ENCODE results near the gene ACTN2. TPM values are rescaled to one million over a fixed set of nuclear protein-coding genes. Genes with fewer than 3 reads are reported as not detected.

ACTN2 gene
- total RNA-seq, 2 experiments from 2014 or later: not detected

- Mint-ChIP-seq H3K36me3 (ENCODE audit: low read depth) (no peaks in the 10 kb centered on the region), H3K4me3 (no peak overlapping the region), H3K27me3 (ENCODE audit: low read depth) (peaks cover 21% of the 10 kb centered on the region), H3K9me3 (ENCODE audit: insufficient read depth) (no peaks in the 10 kb centered on the region), H3K27ac (no peak overlapping the region), H3K4me1 (ENCODE audit: low read depth) (no peaks in the 10 kb centered on the region)
- ChIA-PET CTCF (no interaction called here), POLR2A (no interaction called here)
- ATAC-seq: no peak
- DNase-seq: no peak
Measured at GRCh38 chr1:236700903-236701302, 14.6 kb downstream of the ACTN2 start.

DNA sequence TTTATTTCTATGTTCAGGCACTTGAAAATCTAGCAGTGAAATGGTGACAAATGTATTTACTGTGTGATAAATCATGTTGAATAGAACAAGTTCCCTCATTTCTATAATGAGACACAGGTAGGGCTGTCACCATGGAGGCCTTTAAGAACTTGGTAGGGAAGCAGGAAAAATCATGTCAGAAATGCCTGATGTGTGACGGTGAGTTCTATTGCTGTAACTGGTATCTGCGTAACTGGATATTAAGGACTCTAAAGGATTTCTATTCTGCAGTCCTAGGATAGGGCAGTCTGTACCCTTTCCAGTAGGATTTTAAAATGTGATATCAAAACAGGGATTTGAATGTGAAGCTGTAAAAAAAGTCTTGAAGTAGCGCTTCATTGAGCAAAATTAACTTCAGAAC, 15.5 kb downstream of the ACTN2 start:
- Mint-ChIP-seq H3K36me3 (ENCODE audit: low read depth) (no peaks in the 10 kb centered on the region), H3K4me1 (ENCODE audit: low read depth) (no peaks in the 10 kb centered on the region), H3K4me3 (no peak overlapping the region), H3K9me3 (ENCODE audit: insufficient read depth) (no peaks in the 10 kb centered on the region), H3K27me3 (ENCODE audit: low read depth) (peaks cover 21% of the 10 kb centered on the region), H3K27ac (no peak overlapping the region)
- POLR2A ChIA-PET: no interaction called here
- no peak for ATAC-seq
- DNase-seq: no peak
- CTCF ChIA-PET: no interaction called here

DNA sequence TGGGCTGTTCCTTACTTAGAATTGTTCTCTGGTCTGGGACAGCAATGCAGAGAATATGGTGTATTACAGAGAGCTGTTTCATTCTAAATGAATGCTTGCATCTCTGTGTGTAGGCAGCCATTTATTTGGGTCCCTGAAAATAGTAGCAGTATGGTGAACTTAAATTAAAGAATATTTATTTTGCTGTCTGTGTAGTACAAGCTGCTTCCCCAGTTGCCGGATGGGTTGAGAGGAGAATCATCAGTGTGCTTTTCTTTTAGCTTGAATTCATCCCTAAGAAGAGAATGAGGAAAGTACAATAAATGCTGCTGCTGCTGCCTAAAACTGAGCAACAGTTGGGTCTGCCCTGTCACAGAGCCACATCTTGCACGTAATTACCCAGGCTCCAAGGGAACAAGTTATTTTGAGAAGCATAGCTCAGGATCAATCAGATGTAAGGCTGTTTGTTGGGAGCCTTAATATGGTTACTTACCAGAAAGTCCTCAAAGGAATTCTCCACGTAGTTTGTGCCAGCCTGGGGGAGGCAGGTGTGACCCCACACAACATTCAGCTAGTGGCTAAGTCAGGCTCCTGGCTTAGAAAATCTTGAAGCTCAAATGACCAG, 16.6 kb downstream of the ACTN2 start:
- ChIA-PET POLR2A (no interaction called here), CTCF (no interaction called here)
- no peaks in the 10 kb centered on the region for H3K36me3 Mint-ChIP-seq (ENCODE audit: low read depth)
- no peaks in the 10 kb centered on the region for H3K9me3 Mint-ChIP-seq (ENCODE audit: insufficient read depth)
- no peak for ATAC-seq
- H3K4me1 Mint-ChIP-seq (ENCODE audit: low read depth): no peaks in the 10 kb centered on the region
- H3K27ac Mint-ChIP-seq: no peak overlapping the region
- no peak overlapping the region for H3K4me3 Mint-ChIP-seq
- no peak for DNase-seq
- peaks cover 18% of the 10 kb centered on the region for H3K27me3 Mint-ChIP-seq (ENCODE audit: low read depth)

GRCh38 chr1:236705771-236706170, 19.5 kb downstream of the ACTN2 start:
- no peaks in the 10 kb centered on the region for H3K4me1 Mint-ChIP-seq (ENCODE audit: low read depth)
- CTCF ChIA-PET: no interaction called here
- POLR2A ChIA-PET: no interaction called here

GRCh38 chr1:236706183-236706582, 19.9 kb downstream of the ACTN2 start:
- no peak overlapping the region for H3K27ac Mint-ChIP-seq
- H3K4me1 Mint-ChIP-seq (ENCODE audit: low read depth): no peaks in the 10 kb centered on the region
- ChIA-PET CTCF (no interaction called here), POLR2A (no interaction called here)
- no peaks in the 10 kb centered on the region for H3K9me3 Mint-ChIP-seq (ENCODE audit: insufficient read depth)
- no peaks in the 10 kb centered on the region for H3K36me3 Mint-ChIP-seq (ENCODE audit: low read depth)
- DNase-seq: no peak
- no peak for ATAC-seq
- no peak overlapping the region for H3K4me3 Mint-ChIP-seq
- H3K27me3 Mint-ChIP-seq (ENCODE audit: low read depth): peaks cover 14% of the 10 kb centered on the region

More at GRCh38 chr1:236705771-236706170, 19.5 kb downstream of the ACTN2 start:
- DNase-seq (no peak), ATAC-seq (no peak)
- Mint-ChIP-seq H3K36me3 (ENCODE audit: low read depth) (no peaks in the 10 kb centered on the region), H3K4me3 (no peak overlapping the region), H3K9me3 (ENCODE audit: insufficient read depth) (no peaks in the 10 kb centered on the region), H3K27me3 (ENCODE audit: low read depth) (peaks cover 14% of the 10 kb centered on the region), H3K27ac (no peak overlapping the region)

GRCh38 chr1:236710328-236710892, 24.1 kb downstream of the ACTN2 start:
- ATAC-seq (no peak), DNase-seq (no peak)

DNA sequence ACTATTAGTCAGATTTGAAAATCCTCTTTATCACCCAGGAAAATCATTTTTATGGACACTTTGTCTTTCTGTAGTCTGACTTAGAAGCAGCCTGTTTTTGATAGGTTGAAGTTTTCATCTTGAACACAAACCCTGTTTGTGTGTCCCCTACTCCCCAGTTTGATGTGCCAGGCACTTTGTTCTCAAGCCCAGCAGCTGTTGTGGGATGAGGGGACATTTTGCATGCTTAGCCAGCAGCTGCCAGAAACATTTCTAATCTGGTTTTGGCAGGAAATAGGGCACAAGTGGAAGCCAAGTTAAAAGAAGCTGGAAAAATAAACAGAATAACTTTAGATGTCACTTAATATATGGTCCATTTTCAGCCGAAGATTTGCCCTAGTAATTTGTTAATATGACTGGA, 29.9 kb downstream of the ACTN2 start:
- CTCF ChIA-PET: no interaction called here

More at GRCh38 chr1:236710328-236710892, 24.1 kb downstream of the ACTN2 start:
- H3K27me3 Mint-ChIP-seq (ENCODE audit: low read depth): peaks cover 2% of the 10 kb centered on the region
- H3K36me3 Mint-ChIP-seq (ENCODE audit: low read depth): no peaks in the 10 kb centered on the region
- CTCF ChIA-PET: no interaction called here
- H3K27ac Mint-ChIP-seq: no peak overlapping the region
- no peaks in the 10 kb centered on the region for H3K4me1 Mint-ChIP-seq (ENCODE audit: low read depth)
- POLR2A ChIA-PET: no interaction called here
- H3K4me3 Mint-ChIP-seq: no peak overlapping the region
- no peaks in the 10 kb centered on the region for H3K9me3 Mint-ChIP-seq (ENCODE audit: insufficient read depth)

DNA sequence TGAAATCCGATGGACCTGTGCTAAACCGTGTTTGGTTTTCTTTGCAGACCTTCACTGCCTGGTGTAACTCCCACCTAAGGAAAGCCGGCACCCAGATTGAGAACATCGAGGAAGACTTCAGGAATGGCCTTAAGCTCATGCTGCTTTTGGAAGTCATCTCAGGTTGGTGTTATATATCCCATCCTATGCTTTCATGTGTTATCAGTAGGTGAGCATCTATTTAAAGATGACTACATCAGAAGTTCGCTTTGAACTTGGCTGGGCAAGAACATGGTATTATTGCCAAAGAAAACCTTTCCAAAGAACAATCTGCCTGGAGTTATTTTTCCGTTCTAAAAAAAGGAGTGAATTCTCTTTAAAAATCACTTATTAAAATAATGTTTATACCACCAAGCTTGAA, 31.5 kb downstream of the ACTN2 start:
- Mint-ChIP-seq H3K27me3 (ENCODE audit: low read depth) (no peaks in the 10 kb centered on the region), H3K36me3 (ENCODE audit: low read depth) (no peaks in the 10 kb centered on the region), H3K4me1 (ENCODE audit: low read depth) (no peaks in the 10 kb centered on the region), H3K9me3 (ENCODE audit: insufficient read depth) (no peaks in the 10 kb centered on the region), H3K4me3 (no peak overlapping the region), H3K27ac (no peak overlapping the region)
- ChIA-PET CTCF (no interaction called here), POLR2A (no interaction called here)
- ATAC-seq (no peak), DNase-seq (no peak)

More for the DNA sequence above, 29.9 kb downstream of the ACTN2 start:
- no peaks in the 10 kb centered on the region for H3K9me3 Mint-ChIP-seq (ENCODE audit: insufficient read depth)
- no peak overlapping the region for H3K4me3 Mint-ChIP-seq
- POLR2A ChIA-PET: interaction anchor here (0.6 kb wide), 1 partner anchor 603 kb away, joined by 3 read pairs; no protein-coding TSS in a partner anchor
- no peaks in the 10 kb centered on the region for H3K4me1 Mint-ChIP-seq (ENCODE audit: low read depth)
- no peak for DNase-seq
- no peaks in the 10 kb centered on the region for H3K36me3 Mint-ChIP-seq (ENCODE audit: low read depth)
- H3K27ac Mint-ChIP-seq: no peak overlapping the region
- no peak for ATAC-seq
- H3K27me3 Mint-ChIP-seq (ENCODE audit: low read depth): no peaks in the 10 kb centered on the region

- POLR2A ChIA-PET: no interaction called here
- Mint-ChIP-seq H3K27ac (no peak overlapping the region), H3K27me3 (ENCODE audit: low read depth) (no peaks in the 10 kb centered on the region), H3K9me3 (ENCODE audit: insufficient read depth) (no peaks in the 10 kb centered on the region), H3K36me3 (ENCODE audit: low read depth) (no peaks in the 10 kb centered on the region), H3K4me1 (ENCODE audit: low read depth) (no peaks in the 10 kb centered on the region), H3K4me3 (no peak overlapping the region)
- no peak for ATAC-seq
- CTCF ChIA-PET: no interaction called here
- no peak for DNase-seq
Measured at GRCh38 chr1:236718328-236718727, 32.0 kb downstream of the ACTN2 start.

GRCh38 chr1:236720206-236720605, 33.9 kb downstream of the ACTN2 start:
- H3K27me3 Mint-ChIP-seq (ENCODE audit: low read depth): no peaks in the 10 kb centered on the region
- DNase-seq: no peak
- H3K27ac Mint-ChIP-seq: no peak overlapping the region
- H3K4me1 Mint-ChIP-seq (ENCODE audit: low read depth): no peaks in the 10 kb centered on the region
- POLR2A ChIA-PET: no interaction called here
- ATAC-seq: no peak
- H3K4me3 Mint-ChIP-seq: no peak overlapping the region
- H3K36me3 Mint-ChIP-seq (ENCODE audit: low read depth): no peaks in the 10 kb centered on the region
- no peaks in the 10 kb centered on the region for H3K9me3 Mint-ChIP-seq (ENCODE audit: insufficient read depth)
- CTCF ChIA-PET: no interaction called here

DNA sequence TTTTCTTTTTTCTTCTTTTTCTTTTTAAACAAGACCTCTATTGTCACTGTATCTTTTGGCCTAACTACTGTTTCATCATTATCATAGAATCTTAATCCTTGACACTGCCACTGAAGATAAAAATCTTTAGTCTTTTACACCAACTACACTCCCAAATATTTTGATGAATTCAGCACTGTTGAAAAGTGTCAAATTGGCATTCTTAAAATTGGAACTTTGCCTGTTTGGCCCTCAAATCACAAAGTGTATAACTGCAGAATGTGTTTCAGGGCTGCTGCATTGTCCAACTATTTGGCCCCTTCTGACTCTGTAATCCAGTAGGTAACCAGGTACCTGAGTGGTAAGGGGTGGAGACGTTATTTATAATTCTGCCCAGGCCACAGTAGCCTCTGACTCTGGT, 34.3 kb downstream of the ACTN2 start:
- Mint-ChIP-seq H3K27ac (no peak overlapping the region), H3K4me3 (no peak overlapping the region), H3K27me3 (ENCODE audit: low read depth) (no peaks in the 10 kb centered on the region), H3K36me3 (ENCODE audit: low read depth) (no peaks in the 10 kb centered on the region), H3K9me3 (ENCODE audit: insufficient read depth) (no peaks in the 10 kb centered on the region), H3K4me1 (ENCODE audit: low read depth) (no peaks in the 10 kb centered on the region)
- POLR2A ChIA-PET: no interaction called here
- CTCF ChIA-PET: no interaction called here
- ATAC-seq (no peak), DNase-seq (no peak)

- Mint-ChIP-seq H3K27ac (no peak overlapping the region), H3K9me3 (ENCODE audit: insufficient read depth) (no peaks in the 10 kb centered on the region), H3K36me3 (ENCODE audit: low read depth) (no peaks in the 10 kb centered on the region), H3K27me3 (ENCODE audit: low read depth) (no peaks in the 10 kb centered on the region), H3K4me3 (no peak overlapping the region), H3K4me1 (ENCODE audit: low read depth) (no peaks in the 10 kb centered on the region)
- ChIA-PET CTCF (no interaction called here), POLR2A (no interaction called here)
- no peak for DNase-seq
- ATAC-seq: no peak
Measured at GRCh38 chr1:236724049-236724448, 37.8 kb downstream of the ACTN2 start.

DNA sequence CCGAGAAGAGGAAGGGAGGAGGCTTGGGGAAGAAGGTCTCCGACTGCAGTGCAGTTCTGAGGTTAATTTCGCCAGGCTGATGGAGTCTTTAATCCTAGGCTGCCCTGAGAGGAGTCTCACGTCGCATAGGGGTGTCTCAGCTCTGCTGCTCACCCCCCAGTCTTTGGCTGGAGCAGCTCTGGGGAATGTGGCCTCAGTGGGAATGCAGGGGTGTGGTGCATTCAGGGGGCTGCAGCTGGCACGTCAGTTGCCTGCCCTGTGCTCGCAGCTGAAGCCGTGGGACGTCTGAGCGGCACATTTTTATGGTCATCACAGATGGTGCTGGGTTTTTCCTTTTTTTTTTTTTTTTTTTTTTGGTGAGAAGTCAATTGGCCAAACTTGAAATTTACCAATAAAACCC, 38.2 kb downstream of the ACTN2 start:
- H3K27me3 Mint-ChIP-seq (ENCODE audit: low read depth): no peaks in the 10 kb centered on the region
- no peaks in the 10 kb centered on the region for H3K4me1 Mint-ChIP-seq (ENCODE audit: low read depth)
- POLR2A ChIA-PET: no interaction called here
- CTCF ChIA-PET: no interaction called here
- ATAC-seq (no peak), DNase-seq (no peak)
- H3K27ac Mint-ChIP-seq: no peak overlapping the region
- H3K9me3 Mint-ChIP-seq (ENCODE audit: insufficient read depth): no peaks in the 10 kb centered on the region
- no peaks in the 10 kb centered on the region for H3K36me3 Mint-ChIP-seq (ENCODE audit: low read depth)
- H3K4me3 Mint-ChIP-seq: no peak overlapping the region
